Islet precursor cell (in vitro differentiated cells): ENCODE results near the gene STRN.
"Not testable (repeated sequence)": the region's sequence is repeated elsewhere in the genome, so short reads cannot be mapped to it uniquely, and the experiment has no call there.

Experiments used
- DNase-seq: peaks from one replicate; pipeline ENCODE4 v3.0.0-alpha.2; 2018

Gene STRN

GRCh38 chr2:36834203-36834602, 132.1 kb downstream of the STRN start:
- DNase-seq = no peak

DNA sequence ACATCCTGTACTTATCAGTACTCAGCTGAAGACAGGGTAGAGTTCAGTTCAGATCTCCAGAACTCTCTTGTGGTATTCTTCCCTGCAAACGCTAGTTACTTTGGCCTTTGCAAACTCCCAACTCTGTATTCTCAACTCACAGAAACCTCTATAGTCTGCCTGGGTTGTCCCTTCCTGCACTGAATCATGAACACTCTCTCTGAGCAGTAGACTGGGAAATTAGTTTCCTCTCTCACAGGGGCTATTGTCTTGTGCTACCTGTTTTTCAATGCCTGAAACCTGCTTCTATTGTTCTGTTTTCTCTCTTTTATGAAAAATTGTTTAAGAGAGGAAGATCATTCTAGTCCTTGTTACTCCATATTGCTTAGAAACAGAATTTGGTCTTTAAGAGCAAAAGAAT, 135.2 kb downstream of the STRN start:
- peak; percentile 32 for DNase-seq

- not testable (repeated sequence) for DNase-seq
Observed at GRCh38 chr2:36824683-36825082, 141.7 kb downstream of the STRN start.

GRCh38 chr2:36824273-36824672, 142.1 kb downstream of the STRN start:
- DNase-seq = peak; percentile 42

- DNase-seq = peak; percentile 18
Observed at GRCh38 chr2:36823862-36824261, 142.5 kb downstream of the STRN start.

DNA sequence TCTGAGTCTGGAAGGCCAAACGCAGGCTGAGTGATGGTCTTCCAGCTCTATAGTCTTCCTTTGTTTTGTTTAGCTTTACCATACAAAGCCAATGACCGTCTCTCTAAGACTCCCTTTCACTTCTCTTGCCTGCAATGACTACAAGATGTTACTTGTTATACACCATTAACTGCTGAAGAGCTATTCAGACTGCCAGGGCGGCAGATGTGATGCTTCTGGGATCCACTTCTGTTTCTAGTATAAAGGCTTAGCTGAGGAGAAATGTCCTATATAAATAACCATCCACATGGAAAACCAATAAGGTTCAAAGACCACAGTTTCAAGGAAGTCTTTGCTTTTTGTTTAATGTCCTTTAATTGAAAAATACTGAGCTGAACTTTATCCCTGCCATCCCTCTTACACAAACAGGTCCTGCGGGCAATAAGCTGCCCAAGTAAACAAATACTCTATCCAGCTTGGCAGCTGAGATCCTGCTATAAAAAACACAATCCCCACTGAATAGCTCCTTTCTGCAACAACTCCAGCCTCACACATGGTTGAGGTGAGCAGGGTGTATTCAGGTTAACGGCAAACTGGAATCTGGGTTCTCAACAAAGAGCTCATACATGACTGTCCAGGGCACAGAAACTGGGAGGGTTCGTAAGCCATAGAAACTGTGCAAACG, 145.3 kb downstream of the STRN start:
- peak; percentile 32 for DNase-seq

GRCh38 chr2:36819095-36819711, 147.1 kb downstream of the STRN start:
- peak; percentile 56 for DNase-seq

- peak; percentile 16 for DNase-seq
Observed at GRCh38 chr2:36818542-36818941, 147.8 kb downstream of the STRN start.

DNA sequence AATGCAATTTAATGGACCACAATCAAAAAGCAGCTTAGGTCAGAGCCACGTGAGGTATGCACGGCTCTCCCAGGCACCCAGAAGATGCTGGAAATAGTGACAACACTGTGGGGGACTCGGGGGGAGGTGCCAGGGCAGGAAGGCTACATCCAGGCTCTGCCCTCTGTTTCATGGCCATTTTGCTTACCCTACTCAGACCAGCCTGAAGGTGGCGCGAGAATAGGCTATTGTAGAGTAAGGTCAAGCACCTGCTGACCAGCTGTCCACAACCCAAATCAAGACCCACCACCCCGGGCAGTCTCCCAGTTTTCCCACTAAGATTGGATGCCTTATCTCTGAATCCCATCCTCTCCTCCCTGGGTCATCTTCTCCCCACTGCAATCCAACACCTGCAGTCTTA, 154.1 kb downstream of the STRN start:
- peak; percentile 60 for DNase-seq

DNA sequence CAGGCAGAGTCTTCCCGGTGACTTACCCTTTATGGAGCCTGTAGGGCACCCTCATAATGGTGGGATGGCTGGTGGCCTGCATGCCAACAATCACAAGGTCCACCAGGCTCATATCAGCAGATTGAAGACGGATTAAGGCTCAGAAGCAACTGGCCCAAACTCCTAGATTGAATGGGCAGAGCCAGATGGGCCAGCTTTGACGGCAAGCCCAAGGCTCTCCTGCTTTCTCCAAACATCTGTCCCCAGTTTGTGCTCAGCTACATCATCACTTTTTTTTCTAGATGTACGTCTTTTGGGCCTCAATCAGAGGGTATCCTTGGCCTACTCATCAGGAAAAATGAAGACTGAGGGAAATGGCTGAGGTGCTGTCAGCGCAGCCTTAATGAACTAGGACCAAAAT, 155.3 kb downstream of the STRN start:
- DNase-seq = peak; percentile 17

DNA sequence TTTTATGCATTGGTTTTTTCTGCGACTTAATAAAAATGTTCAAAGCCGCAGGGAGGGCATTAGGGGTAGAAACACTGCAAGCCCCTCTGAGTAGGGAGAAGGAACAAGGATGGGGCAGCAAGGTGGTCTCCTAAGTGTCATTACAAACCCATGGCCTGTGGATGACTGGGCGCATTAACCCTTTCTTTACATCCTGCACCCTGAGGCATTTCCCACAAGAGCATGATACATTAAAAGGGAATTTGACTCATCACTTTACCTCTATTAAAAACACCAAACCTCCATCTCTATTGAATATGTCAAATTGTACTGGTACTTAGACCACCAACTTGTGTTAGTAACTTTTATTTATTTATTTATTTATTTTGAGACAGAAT, 157.3 kb downstream of the STRN start:
- DNase-seq = no peak

DNA sequence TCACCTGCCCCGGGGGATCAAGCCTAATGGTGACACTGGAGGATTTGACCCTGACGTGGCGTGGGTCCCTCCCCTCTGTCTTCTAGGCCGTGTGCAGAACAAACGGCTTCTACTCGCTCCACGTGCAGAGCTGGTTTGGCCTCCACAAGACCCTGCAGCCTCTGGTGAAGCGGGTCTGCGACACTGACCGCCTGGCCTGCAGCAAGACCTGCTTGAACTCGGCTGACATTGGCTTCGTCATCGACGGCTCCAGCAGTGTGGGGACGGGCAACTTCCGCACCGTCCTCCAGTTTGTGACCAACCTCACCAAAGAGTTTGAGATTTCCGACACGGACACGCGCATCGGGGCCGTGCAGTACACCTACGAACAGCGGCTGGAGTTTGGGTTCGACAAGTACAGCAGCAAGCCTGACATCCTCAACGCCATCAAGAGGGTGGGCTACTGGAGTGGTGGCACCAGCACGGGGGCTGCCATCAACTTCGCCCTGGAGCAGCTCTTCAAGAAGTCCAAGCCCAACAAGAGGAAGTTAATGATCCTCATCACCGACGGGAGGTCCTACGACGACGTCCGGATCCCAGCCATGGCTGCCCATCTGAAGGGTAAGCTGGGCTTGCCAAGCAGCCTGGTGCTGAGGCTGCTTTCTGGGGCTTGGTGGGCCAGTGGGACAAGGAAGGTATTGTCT, 157.8 kb downstream of the STRN start:
- peak; percentile 31 for DNase-seq

- DNase-seq = no peak
Observed at GRCh38 chr2:36807223-36807886, 159.0 kb downstream of the STRN start.

GRCh38 chr2:36805635-36806224, 160.6 kb downstream of the STRN start:
- no peak for DNase-seq

GRCh38 chr2:36802952-36803351, 163.4 kb downstream of the STRN start:
- DNase-seq = no peak

- no peak for DNase-seq
Observed at GRCh38 chr2:36801088-36801487, 165.2 kb downstream of the STRN start.

GRCh38 chr2:36800381-36800780, 166.0 kb downstream of the STRN start:
- no peak for DNase-seq

- DNase-seq = no peak
Observed at GRCh38 chr2:36798724-36799123, 167.6 kb downstream of the STRN start.

DNA sequence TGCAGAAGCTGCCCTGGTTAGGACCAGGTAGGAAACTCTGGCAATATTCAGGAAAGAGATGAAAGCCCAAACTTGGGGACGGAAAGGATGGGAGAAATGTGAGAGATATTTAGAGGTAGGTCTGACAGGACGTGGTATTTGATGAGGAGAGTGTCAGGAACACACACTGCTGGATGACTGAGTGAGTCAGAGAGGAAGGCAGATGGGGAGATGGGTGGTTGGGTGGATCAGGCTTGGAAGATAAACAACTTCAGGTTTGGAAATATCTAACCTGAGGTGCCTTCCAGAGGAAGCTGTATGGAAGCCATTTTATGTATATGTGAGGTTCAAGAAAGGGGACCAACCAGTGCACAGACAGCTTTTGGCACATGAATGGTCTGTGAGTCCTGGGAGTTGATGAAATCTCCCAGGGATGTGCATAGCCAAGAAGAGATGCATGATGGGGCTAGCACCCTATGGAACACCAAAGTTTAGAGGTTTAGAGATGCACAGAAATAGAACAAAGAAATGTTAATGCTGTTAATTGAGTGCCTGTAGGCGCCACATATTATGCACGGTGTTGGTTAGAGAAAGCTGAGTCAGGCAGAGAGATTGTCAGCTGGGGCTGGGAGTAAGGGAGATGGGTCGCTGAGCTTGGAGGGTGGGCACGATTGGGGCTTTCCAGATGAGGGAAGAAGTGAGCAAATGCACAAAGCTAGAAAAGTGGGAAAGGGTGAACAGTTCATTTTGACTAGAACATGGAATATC, 168.8 kb downstream of the STRN start:
- DNase-seq = no peak
